HCT116 (cell line): ENCODE results near the gene PRSS56. TPM values are rescaled to one million over a fixed set of nuclear protein-coding genes. Genes with fewer than 3 reads are reported as not detected.

ENCODE experiments used
- ATAC-seq: fragments of 200-7000 bp; cut with Tn5 transposase; 2 replicates; pipeline ENCODE4 v1.9.1; 2020; ENCODE audit warnings: mild to moderate bottlenecking, moderate library complexity
- BruUV-seq: library from RNA; stranded (reverse); fragments of 400-500 nt; replicated peaks from 2 replicates; lab custom pipeline; 2021; lab: Mats Ljungman, UMichigan
- CTCF ChIA-PET: fragments of 300-600 bp; sonication (Branson Sonifier 250); formaldehyde crosslinking; loops from one replicate; lab custom pipeline; 2021; ENCODE audit warnings: antibody characterized with exemption; lab: Charles Lee
- POLR2A ChIA-PET: fragments of 300-600, 350-600 bp; sonication (Branson Sonifier 250); formaldehyde crosslinking; loops from one replicate; lab custom pipeline; 2021; ENCODE audit warnings: antibody characterized with exemption; lab: Charles Lee
- RAD21 ChIA-PET, 2 experiments: fragments of 300-600 bp; sonication (Branson Sonifier 250); formaldehyde crosslinking; loops; one replicate each; lab custom pipeline; 2023; ENCODE audit warnings: low total read pairs in 2 of 2; ENCODE audit not compliant: uncharacterized antibody in 2 of 2, unreplicated experiment in 2 of 2, low non-redundant PET in 1 of 2; lab: Charles Lee
- DNase-seq: peaks from one replicate; pipeline ENCODE4 v3.0.0-alpha.2; 2010; ENCODE audit warnings: low read depth, low spot score
- H2AFZ ChIP-seq: fragments of 200-600 bp; shearing (Covaris generic), sonication (generic); 2 replicates; pipeline ENCODE4 v1.6.1; 2017; ENCODE audit warnings: low read depth, mixed run types, mixed read lengths, antibody characterized with exemption, low read length; ENCODE audit not compliant: poor library complexity, severe bottlenecking
- H3K27ac ChIP-seq: 2 replicates; pipeline ENCODE4 v1.5.1; 2012; ENCODE audit warnings: low read depth, low read length
- H3K27me3 ChIP-seq: fragments of 200-600 bp; sonication (generic); 2 replicates; pipeline ENCODE4 v1.6.1; 2016; ENCODE audit warnings: mixed run types, low read length, mixed read lengths; ENCODE audit not compliant: insufficient read depth
- H3K36me3 ChIP-seq, 2 experiments: fragments of 200-500 bp in 1 of 2; fragments of 200-600 bp in 1 of 2; sonication (Bioruptor generic) in 1 of 2; sonication (generic) in 1 of 2; 2 replicates each; pipeline versions ENCODE4 v1.5.1 to v1.6.1; 2014 to 2016; ENCODE audit warnings: low read length in 2 of 2, inconsistent platforms in 1 of 2, mixed read lengths in 1 of 2, mixed run types in 1 of 2; ENCODE audit not compliant: insufficient read depth in 2 of 2, control insufficient read depth in 1 of 2
- H3K4me1 ChIP-seq, 2 experiments: fragments of 200-600 bp in 1 of 2; sonication (generic) in 1 of 2; 2 replicates each; pipeline versions ENCODE4 v1.5.1 to v1.6.1; 2012 to 2017; ENCODE audit warnings: low read length in 2 of 2, inconsistent platforms in 1 of 2, mild to moderate bottlenecking in 1 of 2, mixed read lengths in 1 of 2, mixed run types in 1 of 2, moderate library complexity in 1 of 2; ENCODE audit not compliant: insufficient read depth in 2 of 2, control insufficient read depth in 1 of 2
- H3K4me2 ChIP-seq: fragments of 200-600 bp; sonication (generic); 2 replicates; pipeline ENCODE4 v1.6.1; 2017; ENCODE audit warnings: mixed run types, low read length, mixed read lengths
- H3K4me3 ChIP-seq, 2 experiments: fragments of 200-600 bp in 1 of 2; sonication (generic) in 1 of 2; replicated peaks in 1 of 2; 2 replicates each; pipeline ENCODE4 v1.5.1; 2011 to 2016; ENCODE audit warnings: low read length in 2 of 2, control low read depth in 1 of 2, low read depth in 1 of 2, mild to moderate bottlenecking in 1 of 2, mixed read lengths in 1 of 2, mixed run types in 1 of 2
- H3K79me2 ChIP-seq: fragments of 200-600 bp; sonication (generic); 2 replicates; pipeline ENCODE4 v1.6.1; 2017; ENCODE audit warnings: mild to moderate bottlenecking, mixed run types, low read length, moderate library complexity, mixed read lengths; ENCODE audit not compliant: insufficient read depth
- H3K9ac ChIP-seq: fragments of 200-600 bp; sonication (generic); 2 replicates; pipeline ENCODE4 v1.6.1; 2016; ENCODE audit warnings: low read length, mixed read lengths
- H3K9me2 ChIP-seq: fragments of 200-600 bp; sonication (generic), shearing (Covaris generic); 2 replicates; pipeline ENCODE4 v1.6.1; 2017; ENCODE audit warnings: mixed run types, mild to moderate bottlenecking, moderate library complexity; ENCODE audit not compliant: insufficient read depth
- H3K9me3 ChIP-seq, 2 experiments: fragments of 200-500 bp in 1 of 2; fragments of 200-600 bp in 1 of 2; sonication (Bioruptor generic) in 1 of 2; sonication (generic) in 1 of 2; 2 replicates each; pipeline ENCODE4 v1.6.1; 2014 to 2017; ENCODE audit warnings: low read length in 2 of 2, mixed read lengths in 2 of 2, inconsistent platforms in 1 of 2, low read depth in 1 of 2, mild to moderate bottlenecking in 1 of 2, mixed run types in 1 of 2, moderate library complexity in 1 of 2; ENCODE audit not compliant: control insufficient read depth in 1 of 2, insufficient read depth in 1 of 2
- H4K20me1 ChIP-seq: fragments of 200-600 bp; sonication (generic), shearing (Covaris generic); 2 replicates; pipeline ENCODE4 v1.6.1; 2017; ENCODE audit warnings: mixed run types, mild to moderate bottlenecking, moderate library complexity; ENCODE audit not compliant: insufficient read depth
- CEBPB ChIP-seq: IDR thresholded peaks from 2 replicates; pipeline ENCODE4 v1.6.1; 2012; ENCODE audit warnings: low read depth
- CTCF ChIP-seq, 3 experiments: fragments of 200-600 bp in 1 of 3; sonication (generic) in 1 of 3; IDR thresholded peaks in 2 of 3; conservative IDR thresholded peaks in 1 of 3; 2 replicates each; pipeline ENCODE4 v1.5.1; 2012 to 2017; ENCODE audit warnings: low read depth in 2 of 3, low read length in 2 of 3, antibody characterized with exemption in 1 of 3, borderline replicate concordance in 1 of 3, control low read depth in 1 of 3, mild to moderate bottlenecking in 1 of 3, mixed read lengths in 1 of 3, mixed run types in 1 of 3, moderate library complexity in 1 of 3; ENCODE audit not compliant: insufficient read depth in 1 of 3
- EGR1 ChIP-seq: IDR thresholded peaks from 2 replicates; pipeline ENCODE4 v1.6.1; 2012; ENCODE audit warnings: low read depth
- ELF1 ChIP-seq: IDR thresholded peaks from 2 replicates; pipeline ENCODE4 v1.6.1; 2012; ENCODE audit warnings: low read depth, borderline replicate concordance
- EZH2 ChIP-seq: fragments of 200-600 bp; sonication (generic); IDR thresholded peaks from 2 replicates; pipeline ENCODE4 v1.6.1; 2017; ENCODE audit warnings: antibody characterized with exemption, mixed run types
- EZH2phosphoT487 ChIP-seq: fragments of 200-600 bp; IDR thresholded peaks from 2 replicates; pipeline ENCODE4 v1.6.1; 2018; ENCODE audit warnings: antibody characterized with exemption, borderline replicate concordance
- JUND ChIP-seq: IDR thresholded peaks from 2 replicates; pipeline ENCODE4 v1.6.1; 2012
- MAX ChIP-seq: IDR thresholded peaks from 2 replicates; pipeline ENCODE4 v1.6.1; 2012
- POLR2A ChIP-seq: IDR thresholded peaks from 2 replicates; pipeline ENCODE4 v1.7.0; 2011; ENCODE audit warnings: borderline replicate concordance; ENCODE audit not compliant: insufficient read depth, insufficient read length; ENCODE audit errors: extremely low read depth
- POLR2AphosphoS5 ChIP-seq: IDR thresholded peaks from 2 replicates; pipeline ENCODE4 v1.6.1; 2011; ENCODE audit warnings: mild to moderate bottlenecking, low read depth, low read length, moderate library complexity
- RAD21 ChIP-seq: IDR thresholded peaks from 2 replicates; pipeline ENCODE4 v1.6.1; 2012; ENCODE audit warnings: low read depth, mild to moderate bottlenecking
- REST ChIP-seq: IDR thresholded peaks from 2 replicates; pipeline ENCODE4 v1.6.1; 2012; ENCODE audit warnings: low read depth
- SIN3A ChIP-seq: IDR thresholded peaks from 2 replicates; pipeline ENCODE4 v1.6.1; 2012; ENCODE audit warnings: low read depth
- SP1 ChIP-seq: IDR thresholded peaks from 2 replicates; pipeline ENCODE4 v1.6.1; 2012; ENCODE audit warnings: low read depth
- SRF ChIP-seq: IDR thresholded peaks from 2 replicates; pipeline ENCODE4 v1.6.1; 2012; ENCODE audit warnings: low read depth
- TCF7L2 ChIP-seq: IDR thresholded peaks from 2 replicates; pipeline ENCODE4 v1.7.0; 2011; ENCODE audit warnings: borderline replicate concordance, inconsistent platforms; ENCODE audit not compliant: insufficient read depth, insufficient read length; ENCODE audit errors: extremely low read depth
- ZBTB33 ChIP-seq: IDR thresholded peaks from 2 replicates; pipeline ENCODE4 v1.6.1; 2011; ENCODE audit warnings: mild to moderate bottlenecking, low read length, moderate library complexity; ENCODE audit not compliant: insufficient replicate concordance; ENCODE audit errors: extremely low read depth
- ZFX ChIP-seq: fragments of 450-650 bp; IDR thresholded peaks from 2 replicates; pipeline ENCODE4 v1.6.1; 2017
- ZNF274 ChIP-seq: fragments of 200-500 bp; sonication (Bioruptor generic); IDR thresholded peaks from 2 replicates; pipeline ENCODE4 v1.6.1; 2014; ENCODE audit warnings: mild to moderate bottlenecking, low read depth, low read length, inconsistent platforms
- intact Hi-C: fragments of 100-400 bp; cut with micrococcal nuclease; formaldehyde crosslinking; loops from 2 replicates; pipeline ENCODE4 v1.10.0; 2022
- total RNA-seq: library from RNA; stranded (reverse); gene quantifications from one replicate; pipeline ENCODE4 v1.2.1, GENCODE V29; 2021; ENCODE audit not compliant: unreplicated experiment
- TF ChIP-seq, protein P1 (sequence below): IDR thresholded peaks from 2 replicates; pipeline ENCODE4 v1.6.1; 2012

Gene PRSS56
- total RNA-seq, 1 experiment from 2014 or later = not detected

DNA sequence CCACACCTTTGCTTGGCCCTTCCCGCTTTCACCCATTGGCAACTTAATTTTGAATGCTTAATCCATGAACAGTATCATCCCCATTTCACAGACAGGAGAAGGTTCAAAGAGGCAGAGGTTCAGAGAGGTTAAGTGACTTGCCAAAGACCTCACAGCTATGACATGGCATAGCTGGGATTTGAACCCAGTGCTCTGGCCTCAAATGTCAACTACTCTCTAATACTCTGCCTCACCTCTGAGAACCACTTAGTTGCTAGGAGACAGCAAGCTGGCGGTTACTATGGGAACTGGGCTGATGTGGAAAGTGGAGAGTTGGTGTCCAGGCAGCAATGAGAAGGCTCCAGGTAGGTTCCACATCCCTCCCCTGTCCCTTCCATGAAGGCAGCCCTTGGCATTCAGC, 15.8 kb upstream of the PRSS56 start (continued):
- TF ChIP-seq JUND (no peak), EZH2phosphoT487 (no peak), CEBPB (no peak), MAX (no peak), EGR1 (no peak), ZFX (no peak)
- TF ChIP-seq, protein P1, sequence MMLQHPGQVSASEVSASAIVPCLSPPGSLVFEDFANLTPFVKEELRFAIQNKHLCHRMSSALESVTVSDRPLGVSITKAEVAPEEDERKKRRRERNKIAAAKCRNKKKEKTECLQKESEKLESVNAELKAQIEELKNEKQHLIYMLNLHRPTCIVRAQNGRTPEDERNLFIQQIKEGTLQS = no peak

DNA sequence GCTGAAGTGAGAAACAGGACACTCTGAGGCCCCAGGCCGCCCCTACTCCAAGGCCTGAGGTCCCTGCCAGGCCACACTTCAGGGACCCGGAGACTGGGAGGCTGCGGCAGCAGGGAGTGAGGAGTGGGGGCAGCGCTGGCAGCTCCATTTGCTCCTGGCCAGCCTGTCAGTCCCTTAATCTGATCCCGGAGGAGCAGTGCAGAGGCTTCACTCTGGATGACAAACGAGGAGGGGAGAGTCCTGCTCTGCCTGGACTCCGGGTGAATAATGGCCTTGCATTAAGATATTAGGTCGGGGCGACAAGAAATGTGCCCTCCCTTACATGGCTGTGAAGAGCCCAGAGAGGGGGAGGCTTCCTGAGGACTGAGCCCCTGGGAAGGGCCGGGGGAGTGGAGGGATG, 14.3 kb upstream of the PRSS56 start:
- ATAC-seq = no peak
- no peak overlapping the region for H2AFZ ChIP-seq
- BruUV-seq = no TSS peak
- ChIA-PET POLR2A (no interaction called here), RAD21 (no interaction called here), CTCF (no interaction called here)
- DNase-seq = no peak
- H3K36me3 ChIP-seq = no peaks in the 10 kb centered on the region
- H3K4me2 ChIP-seq = no peak overlapping the region
- H3K4me3 ChIP-seq = no peak overlapping the region
- no peaks in the 10 kb centered on the region for H3K9me3 ChIP-seq
- no peaks in the 10 kb centered on the region for H3K27me3 ChIP-seq
- H3K9me2 ChIP-seq = no peaks in the 10 kb centered on the region
- H3K9ac ChIP-seq = no peak overlapping the region
- H4K20me1 ChIP-seq = no peaks in the 10 kb centered on the region
- H3K4me1 ChIP-seq = no peaks in the 10 kb centered on the region
- TF ChIP-seq SP1 = no peak
- no peak for TF ChIP-seq RAD21
- no peak for TF ChIP-seq EZH2
- TF ChIP-seq ZBTB33 = no peak
- no peak for TF ChIP-seq POLR2AphosphoS5
- TF ChIP-seq SIN3A = no peak
- TF ChIP-seq MAX = no peak
- no peak for TF ChIP-seq ELF1
- no peak for TF ChIP-seq SRF
- no peak for TF ChIP-seq CEBPB
- no peak for TF ChIP-seq ZNF274
- no peak for TF ChIP-seq TCF7L2
- TF ChIP-seq REST = no peak
- TF ChIP-seq POLR2A = no peak
- TF ChIP-seq CTCF (IDR thresholded peaks at IDR 0.05 in 2 of 3, conservative IDR thresholded peaks at IDR 0.05 in 1 of 3; ENCODE audit: borderline replicate concordance in 1 of 3, insufficient read depth in 1 of 3, low read depth in 2 of 3, low read length in 2 of 3) = no peak
- H3K79me2 ChIP-seq = no peaks in the 10 kb centered on the region
- intact Hi-C loops = no loop called here
- no peak overlapping the region for H3K27ac ChIP-seq
